PC-3 (cell line): ENCODE results near the gene USP11. TPM values are rescaled to one million over a fixed set of nuclear protein-coding genes. Genes with fewer than 3 reads are reported as not detected.

Experiments used
- ATAC-seq: fragments of 200-7000 bp; cut with Tn5 transposase; 2 replicates; pipeline ENCODE4 v1.9.1; 2020; ENCODE audit warnings: mild to moderate bottlenecking, moderate library complexity
- BruUV-seq: library from RNA; stranded (reverse); fragments of 400-500 nt; replicated peaks from 2 replicates; lab custom pipeline; 2021; lab: Mats Ljungman, UMichigan
- CTCF ChIA-PET: fragments of 300-600 bp; sonication (Branson Sonifier 250); formaldehyde crosslinking; loops from one replicate; lab custom pipeline; 2022; ENCODE audit warnings: antibody characterized with exemption; lab: Charles Lee
- POLR2A ChIA-PET: fragments of 300-600 bp; sonication (Branson Sonifier 250); formaldehyde crosslinking; loops from one replicate; lab custom pipeline; 2022; ENCODE audit warnings: antibody characterized with exemption; ENCODE audit not compliant: unreplicated experiment; lab: Charles Lee
- DNase-seq: peaks from one replicate; pipeline ENCODE4 v3.0.0-alpha.2; 2015
- H2AFZ ChIP-seq: fragments of 300-600 bp; sonication (generic); 2 replicates; pipeline ENCODE4 v1.6.0; 2016; ENCODE audit warnings: antibody characterized with exemption, low read length
- H3F3A ChIP-seq: fragments of 300-600 bp; sonication (generic); one replicate; pipeline ENCODE4 v1.6.0; 2017; ENCODE audit warnings: antibody characterized with exemption, low read length, control low read depth, mild to moderate bottlenecking; ENCODE audit not compliant: unreplicated experiment
- H3K27ac ChIP-seq: fragments of 300-600 bp; sonication (generic); 2 replicates; pipeline ENCODE4 v1.5.1; 2016; ENCODE audit warnings: mild to moderate bottlenecking, low read length
- H3K27me3 ChIP-seq: fragments of 300-600 bp; sonication (generic); 2 replicates; pipeline ENCODE4 v1.6.1; 2016; ENCODE audit warnings: low read length, mixed read lengths
- H3K36me3 ChIP-seq: fragments of 300-600 bp; sonication (generic); 2 replicates; pipeline ENCODE4 v1.6.1; 2016; ENCODE audit warnings: low read depth, mixed run types, low read length, mixed read lengths
- H3K4me1 ChIP-seq: fragments of 300-600 bp; sonication (generic); 2 replicates; pipeline ENCODE4 v1.5.1; 2016; ENCODE audit warnings: low read length; ENCODE audit not compliant: insufficient read depth
- H3K4me2 ChIP-seq: fragments of 300-600 bp; sonication (generic); 2 replicates; pipeline ENCODE4 v1.6.0; 2016; ENCODE audit warnings: low read length
- H3K4me3 ChIP-seq: fragments of 300-600 bp; sonication (generic); 2 replicates; pipeline ENCODE4 v1.5.1; 2016; ENCODE audit warnings: mild to moderate bottlenecking, low read length, mixed read lengths
- H3K79me2 ChIP-seq: fragments of 300-600 bp; sonication (generic); 2 replicates; pipeline ENCODE4 v1.6.1; 2017; ENCODE audit warnings: low read length, mixed read lengths
- H3K9ac ChIP-seq: fragments of 300-600 bp; sonication (generic); 2 replicates; pipeline ENCODE4 v1.6.0; 2016; ENCODE audit warnings: mild to moderate bottlenecking, low read length
- H3K9me2 ChIP-seq: fragments of 300-600 bp; sonication (generic); replicated peaks from 2 replicates; pipeline ENCODE4 v1.6.1; 2016; ENCODE audit warnings: mixed run types, low read length, mixed read lengths
- H3K9me3 ChIP-seq: fragments of 300-600 bp; sonication (generic); 2 replicates; pipeline ENCODE4 v1.6.1; 2016; ENCODE audit warnings: low read length, mixed read lengths
- H4K20me1 ChIP-seq: fragments of 300-600 bp; sonication (generic); 2 replicates; pipeline ENCODE4 v1.6.1; 2016; ENCODE audit warnings: low read length, mixed read lengths
- CTCF ChIP-seq: fragments of 300-600 bp; sonication (generic); conservative IDR thresholded peaks from 2 replicates; pipeline ENCODE4 v1.5.1; 2017; ENCODE audit warnings: antibody characterized with exemption, low read depth, mild to moderate bottlenecking, low read length
- EZH2 ChIP-seq: fragments of 300-600 bp; sonication (generic); IDR thresholded peaks from one replicate; pipeline ENCODE4 v1.6.1; 2017; ENCODE audit warnings: antibody characterized with exemption, mild to moderate bottlenecking, low read length; ENCODE audit not compliant: unreplicated experiment
- EZH2phosphoT487 ChIP-seq: fragments of 300-600 bp; sonication (generic); IDR thresholded peaks from 2 replicates; pipeline ENCODE4 v1.6.1; 2018; ENCODE audit warnings: mild to moderate bottlenecking, antibody characterized with exemption, low read length, borderline replicate concordance
- intact Hi-C: fragments of 100-400 bp; cut with micrococcal nuclease; formaldehyde crosslinking; loops from 2 replicates; pipeline ENCODE4 v1.9.0; 2023
- total RNA-seq: library from RNA; depleted of rRNA; stranded (reverse); fragments of >200 nt; gene quantifications from 2 replicates; pipeline ENCODE4 v1.2.3, GENCODE V29; 2014

USP11 gene
- total RNA-seq, 1 experiment from 2014 or later: 31.3 TPM

GRCh38 chrX:47239199-47239598 lies 6.4 kb downstream of the USP11 start:
- Histone ChIP-seq H3K9me3 (no peaks in the 10 kb centered on the region), H3K36me3 (peaks cover 4% of the 10 kb centered on the region; the same call in 1 of the 2 replicates), H4K20me1 (no peaks in the 10 kb centered on the region), H3K27me3 (no peaks in the 10 kb centered on the region), H3F3A (no peaks in the 10 kb centered on the region), H3K9ac (no peak overlapping the region), H3K9me2 (no peaks in the 10 kb centered on the region), H3K4me2 (no peak overlapping the region), H2AFZ (no peak overlapping the region), H3K4me1 (no peaks in the 10 kb centered on the region; the same call in 1 of the 2 replicates), H3K79me2 (peaks cover 32% of the 10 kb centered on the region), H3K27ac (no peak overlapping the region), H3K4me3 (no peak overlapping the region)
- TF ChIP-seq CTCF (no peak), EZH2phosphoT487 (no peak), EZH2 (no peak)
- ATAC-seq (no peak), DNase-seq (no peak)
- no TSS peak for BruUV-seq
- intact Hi-C loops: loop anchor here (5.0 kb wide), 1 partner anchor 73 kb away; no protein-coding TSS in a partner anchor
- ChIA-PET POLR2A (no interaction called here), CTCF (no interaction called here)

- ChIA-PET CTCF (no interaction called here), POLR2A (no interaction called here)
- intact Hi-C loops: loop anchor here (5.0 kb wide), 1 partner anchor 72 kb away; no protein-coding TSS in a partner anchor
- no peak overlapping the region for H3K4me3 ChIP-seq
- no peaks in the 10 kb centered on the region for H3K27me3 ChIP-seq
- H4K20me1 ChIP-seq: no peaks in the 10 kb centered on the region
- peaks cover 24% of the 10 kb centered on the region for H3K79me2 ChIP-seq
- no peaks in the 10 kb centered on the region for H3K9me2 ChIP-seq
- H3K4me2 ChIP-seq: no peak overlapping the region
- TF ChIP-seq EZH2phosphoT487 (no peak), EZH2 (no peak), CTCF (no peak)
- DNase-seq (no peak), ATAC-seq (no peak)
- BruUV-seq: no TSS peak
- peaks cover 4% of the 10 kb centered on the region; the same call in 1 of the 2 replicates for H3K36me3 ChIP-seq
- no peaks in the 10 kb centered on the region for H3F3A ChIP-seq
- H3K9me3 ChIP-seq: no peaks in the 10 kb centered on the region
- H3K27ac ChIP-seq: no peak overlapping the region
- no peak overlapping the region for H3K9ac ChIP-seq
- H3K4me1 ChIP-seq: no peaks in the 10 kb centered on the region
- no peak overlapping the region for H2AFZ ChIP-seq
These were observed 7.2 kb downstream of the USP11 start for GRCh38 chrX:47239898-47240545.

GRCh38 chrX:47240619-47241018 lies 7.8 kb downstream of the USP11 start:
- no peak overlapping the region for H3K4me2 ChIP-seq
- ChIA-PET CTCF (no interaction called here), POLR2A (no interaction called here)
- H2AFZ ChIP-seq: no peak overlapping the region
- peaks cover 18% of the 10 kb centered on the region for H3K79me2 ChIP-seq
- peaks cover 4% of the 10 kb centered on the region; the same call in 1 of the 2 replicates for H3K36me3 ChIP-seq
- H3F3A ChIP-seq: no peaks in the 10 kb centered on the region
- TF ChIP-seq CTCF (no peak), EZH2phosphoT487 (no peak)
- DNase-seq (no peak), ATAC-seq (no peak)
- H3K9me3 ChIP-seq: no peaks in the 10 kb centered on the region
- no peaks in the 10 kb centered on the region for H4K20me1 ChIP-seq
- no peak overlapping the region for H3K4me3 ChIP-seq
- H3K27ac ChIP-seq: no peak overlapping the region
- H3K9me2 ChIP-seq: no peaks in the 10 kb centered on the region
- BruUV-seq: no TSS peak
- no peak overlapping the region for H3K9ac ChIP-seq
- intact Hi-C loops: no loop called here
- H3K27me3 ChIP-seq: no peaks in the 10 kb centered on the region
- no peaks in the 10 kb centered on the region for H3K4me1 ChIP-seq
